Measurements from ENCODE around the gene C11orf52. TPM values are rescaled to one million over a fixed set of nuclear protein-coding genes. Genes with fewer than 3 reads are reported as not detected.
A peak's percentile ranks its signal among the peaks of the same experiment; 100 is the strongest.

C11orf52 gene
- total RNA-seq, 1 experiment from 2014 or later, result 14.4 TPM

GRCh38 chr11:111917788-111918187, 925 bp upstream of the C11orf52 start:
- peak overlapping the region; percentile 79 for H3K4me3 Mint-ChIP-seq (ENCODE audit: unreplicated experiment)
- CTCF ChIA-PET, result interaction anchor here (1.5 to 2.4 kb wide), 5 partner anchors 9 to 80 kb away, joined by 6 to 35 read pairs (median 10); partner anchors contain the start of gene FDXACB1
- DNase-seq, result no peak
- TF ChIP-seq, protein P1, sequence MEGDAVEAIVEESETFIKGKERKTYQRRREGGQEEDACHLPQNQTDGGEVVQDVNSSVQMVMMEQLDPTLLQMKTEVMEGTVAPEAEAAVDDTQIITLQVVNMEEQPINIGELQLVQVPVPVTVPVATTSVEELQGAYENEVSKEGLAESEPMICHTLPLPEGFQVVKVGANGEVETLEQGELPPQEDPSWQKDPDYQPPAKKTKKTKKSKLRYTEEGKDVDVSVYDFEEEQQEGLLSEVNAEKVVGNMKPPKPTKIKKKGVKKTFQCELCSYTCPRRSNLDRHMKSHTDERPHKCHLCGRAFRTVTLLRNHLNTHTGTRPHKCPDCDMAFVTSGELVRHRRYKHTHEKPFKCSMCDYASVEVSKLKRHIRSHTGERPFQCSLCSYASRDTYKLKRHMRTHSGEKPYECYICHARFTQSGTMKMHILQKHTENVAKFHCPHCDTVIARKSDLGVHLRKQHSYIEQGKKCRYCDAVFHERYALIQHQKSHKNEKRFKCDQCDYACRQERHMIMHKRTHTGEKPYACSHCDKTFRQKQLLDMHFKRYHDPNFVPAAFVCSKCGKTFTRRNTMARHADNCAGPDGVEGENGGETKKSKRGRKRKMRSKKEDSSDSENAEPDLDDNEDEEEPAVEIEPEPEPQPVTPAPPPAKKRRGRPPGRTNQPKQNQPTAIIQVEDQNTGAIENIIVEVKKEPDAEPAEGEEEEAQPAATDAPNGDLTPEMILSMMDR (IDR thresholded peaks at IDR 0.05; ENCODE audit: insufficient read depth in 1 of 2, low read depth in 1 of 2, low read length in 1 of 2, severe bottlenecking in 1 of 2, unreplicated experiment in 1 of 2), result no peak
- no peaks in the 10 kb centered on the region for H3K27me3 Mint-ChIP-seq (ENCODE audit: insufficient read depth, unreplicated experiment)
- Histone ChIP-seq H3K4me3 (ENCODE audit: low read depth, low read length) (no peak overlapping the region), H3K27me3 (replicated peaks; ENCODE audit: control insufficient read depth, insufficient read depth, low read length) (no peaks in the 10 kb centered on the region), H3K9me3 (no peaks in the 10 kb centered on the region), H3K4me1 (peaks cover 12% of the 10 kb centered on the region), H3K36me3 (ENCODE audit: control insufficient read depth, insufficient read depth, low read length) (no peaks in the 10 kb centered on the region)
- no peaks in the 10 kb centered on the region for H3K9me3 Mint-ChIP-seq (ENCODE audit: unreplicated experiment)
- POLR2A ChIA-PET, result interaction anchor here (2.1 kb wide), 1 partner anchor 9 kb away, joined by 38 read pairs; no protein-coding TSS in a partner anchor
- no peaks in the 10 kb centered on the region for H3K36me3 Mint-ChIP-seq (ENCODE audit: insufficient read depth, unreplicated experiment)
- H3K4me1 Mint-ChIP-seq (ENCODE audit: low read depth, unreplicated experiment), result peaks cover 13% of the 10 kb centered on the region
- intact Hi-C loops (cut with micrococcal nuclease; ENCODE audit: unreplicated experiment), result loop anchor here (1.0 to 2.0 kb wide), 4 partner anchors 10 to 65 kb away; partner anchors contain the start of genes ALG9, CFAP68 and FDXACB1
- no TSS peak for BruUV-seq (replicated peaks)
- peak overlapping the region; percentile 94 for H3K27ac Mint-ChIP-seq (ENCODE audit: unreplicated experiment)

GRCh38 chr11:111920908-111921307, 2.2 kb downstream of the C11orf52 start:
- intact Hi-C loops (cut with micrococcal nuclease; ENCODE audit: unreplicated experiment), result no loop called here
- Histone ChIP-seq H3K4me1 (peaks cover 26% of the 10 kb centered on the region), H3K4me3 (ENCODE audit: low read depth, low read length) (no peak overlapping the region), H3K9me3 (no peaks in the 10 kb centered on the region), H3K27me3 (replicated peaks; ENCODE audit: control insufficient read depth, insufficient read depth, low read length) (no peaks in the 10 kb centered on the region), H3K36me3 (ENCODE audit: control insufficient read depth, insufficient read depth, low read length) (no peaks in the 10 kb centered on the region; the same call in 1 of the 2 replicates)
- TF ChIP-seq, protein P1 (IDR thresholded peaks at IDR 0.05; ENCODE audit: insufficient read depth in 1 of 2, low read depth in 1 of 2, low read length in 1 of 2, severe bottlenecking in 1 of 2, unreplicated experiment in 1 of 2), result no peak
- ChIA-PET POLR2A (no interaction called here), CTCF (no interaction called here)
- Mint-ChIP-seq H3K4me1 (ENCODE audit: low read depth, unreplicated experiment) (peaks cover 44% of the 10 kb centered on the region), H3K9me3 (ENCODE audit: unreplicated experiment) (no peaks in the 10 kb centered on the region), H3K4me3 (ENCODE audit: unreplicated experiment) (no peak overlapping the region), H3K27me3 (ENCODE audit: insufficient read depth, unreplicated experiment) (no peaks in the 10 kb centered on the region), H3K36me3 (ENCODE audit: insufficient read depth, unreplicated experiment) (no peaks in the 10 kb centered on the region), H3K27ac (ENCODE audit: unreplicated experiment) (no peak overlapping the region)
- no peak for DNase-seq
- no TSS peak for BruUV-seq (replicated peaks)

DNA sequence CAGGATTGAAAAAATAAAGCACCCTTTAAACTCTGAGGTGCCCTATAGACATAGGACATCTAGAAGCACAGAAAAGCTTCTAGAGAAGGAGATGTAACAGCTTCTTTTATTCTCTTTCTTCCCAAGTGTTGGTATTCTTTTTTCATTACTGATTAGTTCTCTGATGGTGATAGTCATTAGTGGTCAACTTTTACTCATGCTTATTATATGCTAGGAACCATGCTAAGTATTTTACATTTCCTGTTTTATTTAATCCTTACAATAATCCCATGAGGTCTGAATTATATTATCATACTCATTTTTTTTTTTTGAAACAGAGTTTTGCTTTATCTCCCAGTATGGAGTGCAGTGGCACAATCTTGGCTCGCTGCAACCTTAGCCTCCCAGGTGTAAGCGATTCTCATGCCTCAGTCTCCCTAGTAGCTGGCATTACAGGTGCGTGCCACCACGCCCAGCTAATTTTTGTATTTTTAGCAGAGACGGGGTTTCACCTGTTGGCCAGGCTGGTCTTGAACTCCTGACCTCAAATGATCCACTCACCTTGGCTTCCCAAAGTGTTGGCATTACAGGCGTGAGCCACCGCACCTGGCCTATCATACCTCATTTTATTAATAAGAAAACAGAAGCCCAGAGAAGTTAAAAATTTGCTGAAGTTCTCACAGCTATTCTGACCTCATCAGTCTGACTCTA, 3.0 kb downstream of the C11orf52 start:
- no peak for DNase-seq
- no peak overlapping the region for H3K4me3 ChIP-seq (ENCODE audit: low read depth, low read length)
- H3K9me3 Mint-ChIP-seq (ENCODE audit: unreplicated experiment), result no peaks in the 10 kb centered on the region
- POLR2A ChIA-PET, result interaction anchor here (0.5 kb wide), 1 partner anchor 155 kb away, joined by 3 read pairs; the partner anchor contains the start of gene PPP2R1B
- H3K36me3 Mint-ChIP-seq (ENCODE audit: insufficient read depth, unreplicated experiment), result peaks cover 5% of the 10 kb centered on the region
- H3K4me3 Mint-ChIP-seq (ENCODE audit: unreplicated experiment), result no peak overlapping the region
- H3K27me3 ChIP-seq (replicated peaks; ENCODE audit: control insufficient read depth, insufficient read depth, low read length), result no peaks in the 10 kb centered on the region
- no peak overlapping the region for H3K27ac Mint-ChIP-seq (ENCODE audit: unreplicated experiment)
- intact Hi-C loops (cut with micrococcal nuclease; ENCODE audit: unreplicated experiment), result no loop called here
- H3K4me1 ChIP-seq, result peaks cover 33% of the 10 kb centered on the region
- BruUV-seq (replicated peaks), result no TSS peak
- H3K27me3 Mint-ChIP-seq (ENCODE audit: insufficient read depth, unreplicated experiment), result no peaks in the 10 kb centered on the region
- no peaks in the 10 kb centered on the region; the same call in 1 of the 2 replicates for H3K36me3 ChIP-seq (ENCODE audit: control insufficient read depth, insufficient read depth, low read length)
- no peaks in the 10 kb centered on the region for H3K9me3 ChIP-seq
- TF ChIP-seq, protein P1 (IDR thresholded peaks at IDR 0.05; ENCODE audit: insufficient read depth in 1 of 2, low read depth in 1 of 2, low read length in 1 of 2, severe bottlenecking in 1 of 2, unreplicated experiment in 1 of 2), result no peak
- CTCF ChIA-PET, result no interaction called here
- H3K4me1 Mint-ChIP-seq (ENCODE audit: low read depth, unreplicated experiment), result peaks cover 50% of the 10 kb centered on the region

Data from Caco-2 (cell line).